Measurements from ENCODE around the gene SRPK1. TPM values are rescaled to one million over a fixed set of nuclear protein-coding genes. Genes with fewer than 3 reads are reported as not detected.
A peak's percentile ranks its signal among the peaks of the same experiment; 100 is the strongest.
"Not testable (repeated sequence)": the region's sequence is repeated elsewhere in the genome, so short reads cannot be mapped to it uniquely, and the experiment has no call there.

SRPK1 gene
- total RNA-seq, 2 donors from 2014 or later: 19.7 to 24.2 TPM

DNA sequence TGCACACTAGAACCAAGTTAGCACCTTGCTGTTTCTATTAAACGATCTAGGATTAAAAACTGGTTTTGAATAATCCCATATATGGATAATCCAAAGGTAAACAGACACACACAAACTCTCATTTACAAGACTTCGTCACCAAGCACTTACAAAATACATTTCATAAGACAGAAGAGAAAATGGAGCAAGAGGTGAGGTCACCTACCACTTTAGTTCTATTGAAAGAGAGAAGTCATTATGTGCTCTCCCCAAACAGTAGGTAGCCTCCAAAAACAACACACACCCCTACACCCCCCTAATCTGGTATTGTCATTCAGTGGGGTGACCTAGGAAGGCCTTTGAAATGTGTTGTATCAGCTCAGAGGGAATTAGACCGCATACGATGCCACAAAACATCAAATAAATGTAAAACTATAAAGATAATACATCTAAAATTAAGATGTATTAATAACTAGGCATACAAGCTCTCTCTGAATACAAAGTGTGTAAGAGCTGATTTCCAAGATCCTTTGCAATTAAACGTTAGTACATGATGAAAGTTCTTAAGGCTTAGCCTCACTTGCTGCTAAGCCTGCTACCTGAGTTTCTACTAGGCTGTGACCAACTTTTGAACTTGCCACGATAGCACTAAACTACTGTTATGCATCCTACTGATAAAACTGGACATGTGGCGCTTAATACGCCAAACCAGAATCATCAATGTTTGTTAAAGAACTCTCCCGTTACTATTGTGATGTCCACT lies 1.6 kb downstream of the SRPK1 start:
- Histone ChIP-seq H3K27me3 (no peaks in the 10 kb centered on the region), H3K27ac (peak overlapping the region in 1 of 2 donors; percentile 57), H3K4me3 (peak overlapping the region; percentile 87 to 88), H3K4me1 (peaks cover 0 to 26% of the 10 kb centered on the region in 2 donors), H3K36me3 (no peaks in the 10 kb centered on the region), H3K9me3 (no peaks in the 10 kb centered on the region)
- DNase-seq (ENCODE audit: low spot score): no peak
- TF ChIP-seq, protein P1, sequence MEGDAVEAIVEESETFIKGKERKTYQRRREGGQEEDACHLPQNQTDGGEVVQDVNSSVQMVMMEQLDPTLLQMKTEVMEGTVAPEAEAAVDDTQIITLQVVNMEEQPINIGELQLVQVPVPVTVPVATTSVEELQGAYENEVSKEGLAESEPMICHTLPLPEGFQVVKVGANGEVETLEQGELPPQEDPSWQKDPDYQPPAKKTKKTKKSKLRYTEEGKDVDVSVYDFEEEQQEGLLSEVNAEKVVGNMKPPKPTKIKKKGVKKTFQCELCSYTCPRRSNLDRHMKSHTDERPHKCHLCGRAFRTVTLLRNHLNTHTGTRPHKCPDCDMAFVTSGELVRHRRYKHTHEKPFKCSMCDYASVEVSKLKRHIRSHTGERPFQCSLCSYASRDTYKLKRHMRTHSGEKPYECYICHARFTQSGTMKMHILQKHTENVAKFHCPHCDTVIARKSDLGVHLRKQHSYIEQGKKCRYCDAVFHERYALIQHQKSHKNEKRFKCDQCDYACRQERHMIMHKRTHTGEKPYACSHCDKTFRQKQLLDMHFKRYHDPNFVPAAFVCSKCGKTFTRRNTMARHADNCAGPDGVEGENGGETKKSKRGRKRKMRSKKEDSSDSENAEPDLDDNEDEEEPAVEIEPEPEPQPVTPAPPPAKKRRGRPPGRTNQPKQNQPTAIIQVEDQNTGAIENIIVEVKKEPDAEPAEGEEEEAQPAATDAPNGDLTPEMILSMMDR (IDR thresholded peaks at IDR 0.05): no peak

DNA sequence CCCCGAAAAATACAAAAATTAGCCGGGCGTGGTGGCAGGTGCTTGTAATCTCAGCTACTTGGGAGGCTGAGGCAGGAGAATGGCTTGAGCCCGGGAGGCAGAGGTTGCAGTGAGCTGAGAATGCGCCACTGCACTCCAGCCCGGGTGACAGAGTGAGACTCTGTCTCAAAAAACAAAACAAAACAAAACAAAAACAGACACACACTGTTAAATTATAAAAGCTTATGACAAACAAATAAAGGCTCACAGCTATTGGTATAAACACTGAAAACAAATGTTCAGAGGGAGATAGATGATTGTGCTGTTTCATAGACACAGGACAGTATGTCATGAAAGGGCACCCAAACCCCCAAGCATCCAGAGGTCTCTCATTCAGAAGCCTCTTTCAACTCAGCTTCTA lies 4.0 kb downstream of the SRPK1 start:
- not testable (repeated sequence) for DNase-seq (ENCODE audit: low spot score); H3K36me3 ChIP-seq; H3K9me3 ChIP-seq; H3K27me3 ChIP-seq; H3K4me3 ChIP-seq; H3K27ac ChIP-seq
- H3K4me1 ChIP-seq: peaks cover 0 to 24% of the 10 kb centered on the region in 2 donors

DNA sequence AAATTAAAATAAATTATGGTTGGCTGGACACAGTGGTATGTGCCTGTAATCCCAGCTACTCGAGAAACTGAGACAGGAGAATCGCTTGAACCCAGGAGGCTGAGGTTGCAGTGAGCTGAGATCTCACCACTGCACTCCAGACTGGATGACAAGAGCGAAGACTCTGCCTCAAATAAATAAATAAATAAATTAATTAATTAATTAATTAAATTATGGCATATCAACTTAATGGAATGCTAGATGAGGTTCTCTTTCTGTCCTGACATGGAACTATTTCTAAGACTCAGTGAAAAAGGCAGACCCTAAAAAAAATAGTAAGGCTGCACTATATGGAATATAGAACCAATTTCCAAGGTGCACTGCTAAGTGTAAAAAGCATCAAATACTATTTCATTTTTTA lies 4.8 kb downstream of the SRPK1 start:
- no peak overlapping the region for H3K27ac ChIP-seq
- H3K4me3 ChIP-seq: no peak overlapping the region
- no peaks in the 10 kb centered on the region for H3K9me3 ChIP-seq
- TF ChIP-seq, protein P1 (IDR thresholded peaks at IDR 0.05): no peak
- DNase-seq (ENCODE audit: low spot score): no peak
- H3K4me1 ChIP-seq: peaks cover 0 to 19% of the 10 kb centered on the region in 2 donors
- no peaks in the 10 kb centered on the region for H3K27me3 ChIP-seq
- no peaks in the 10 kb centered on the region for H3K36me3 ChIP-seq

GRCh38 chr6:35914536-35914935 lies 6.4 kb downstream of the SRPK1 start:
- no peaks in the 10 kb centered on the region for H3K27me3 ChIP-seq
- peaks cover 0 to 13% of the 10 kb centered on the region in 2 donors for H3K4me1 ChIP-seq
- no peak overlapping the region for H3K27ac ChIP-seq
- H3K9me3 ChIP-seq: peaks cover 0 to 3% of the 10 kb centered on the region in 2 donors
- no peak for DNase-seq (ENCODE audit: low spot score)
- H3K36me3 ChIP-seq: no peaks in the 10 kb centered on the region
- TF ChIP-seq, protein P1 (IDR thresholded peaks at IDR 0.05): no peak
- H3K4me3 ChIP-seq: no peak overlapping the region

DNA sequence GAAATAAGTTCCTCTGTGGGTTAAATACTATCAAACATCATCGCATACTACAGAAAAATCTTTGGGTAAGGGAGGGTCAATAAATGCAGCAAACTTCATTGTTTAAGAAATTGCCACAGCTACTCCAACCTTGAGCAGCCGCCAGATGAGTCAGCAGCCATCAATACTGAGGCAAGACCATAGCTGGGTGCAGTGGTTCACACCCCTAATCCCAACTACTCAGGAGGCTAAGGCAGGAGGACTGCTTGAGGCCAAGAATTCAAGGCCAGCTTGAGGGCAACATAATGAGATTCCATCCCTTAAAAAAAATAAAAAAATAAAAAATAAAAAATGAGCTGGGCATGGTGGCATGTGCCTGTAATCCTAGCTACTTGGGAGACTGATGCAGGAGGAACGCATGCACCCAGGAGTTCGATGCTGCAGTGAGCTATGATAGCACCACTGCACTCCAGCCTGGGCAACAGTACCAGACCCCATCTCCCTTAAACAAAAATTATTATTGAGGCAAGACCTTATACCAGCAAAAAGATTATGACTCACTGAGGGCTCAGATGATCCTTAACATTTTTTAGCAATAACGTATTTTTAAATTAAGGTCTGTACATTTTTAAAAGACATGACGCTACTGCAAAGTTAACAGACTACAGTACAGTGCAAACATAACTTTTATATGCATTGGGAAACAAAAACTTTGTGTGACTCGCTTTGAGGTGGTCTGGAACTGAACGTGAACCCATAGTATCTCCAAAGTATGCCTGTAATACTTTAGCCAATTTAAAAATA lies 8.8 kb downstream of the SRPK1 start:
- Histone ChIP-seq H3K27ac (no peak overlapping the region), H3K36me3 (no peaks in the 10 kb centered on the region), H3K4me3 (no peak overlapping the region), H3K27me3 (no peaks in the 10 kb centered on the region), H3K4me1 (no peaks in the 10 kb centered on the region), H3K9me3 (peaks cover 0 to 3% of the 10 kb centered on the region in 2 donors)
- no peak for DNase-seq (ENCODE audit: low spot score)
- TF ChIP-seq, protein P1 (IDR thresholded peaks at IDR 0.05): no peak

GRCh38 chr6:35909571-35909970 lies 11.3 kb downstream of the SRPK1 start:
- H3K27me3 ChIP-seq; H3K9me3 ChIP-seq; H3K36me3 ChIP-seq; H3K4me3 ChIP-seq; H3K27ac ChIP-seq; DNase-seq (ENCODE audit: low spot score); H3K4me1 ChIP-seq: not testable (repeated sequence)

DNA sequence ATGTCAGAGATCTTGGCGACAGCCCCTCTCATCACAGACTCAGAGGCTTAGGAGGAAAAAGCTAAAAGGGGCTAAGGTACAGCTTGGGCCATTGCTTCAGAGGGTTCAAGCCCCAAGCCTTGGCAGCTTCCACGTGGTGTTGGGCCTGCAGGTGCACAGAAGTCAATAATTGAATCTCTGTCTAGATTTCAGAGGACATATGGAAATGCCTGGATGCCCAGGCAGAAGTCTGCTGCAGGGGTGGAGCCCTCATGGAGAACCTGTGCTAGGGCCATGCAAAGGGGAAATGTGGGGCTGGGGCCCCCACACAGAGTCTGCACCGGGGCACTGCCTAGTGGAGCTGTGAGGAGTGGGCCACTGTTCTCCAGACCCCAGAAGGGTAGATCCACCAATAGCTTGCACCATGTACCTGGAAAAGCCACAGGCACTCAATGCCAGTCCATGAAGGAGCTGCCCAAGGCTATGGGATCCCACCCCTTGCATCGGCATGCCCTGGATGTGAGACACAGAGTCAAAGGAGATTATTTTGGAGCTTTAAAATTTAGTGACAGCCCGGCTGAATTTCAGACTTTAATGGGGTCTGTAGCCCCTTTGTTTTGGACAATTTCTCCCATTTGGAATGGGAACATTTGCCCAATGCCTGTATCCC lies 12.0 kb downstream of the SRPK1 start:
- H3K27me3 ChIP-seq; H3K4me1 ChIP-seq; H3K36me3 ChIP-seq; H3K4me3 ChIP-seq; DNase-seq (ENCODE audit: low spot score); H3K27ac ChIP-seq; H3K9me3 ChIP-seq: not testable (repeated sequence)

Measured in right atrium auricular region (tissue), 2 donors.